Measurements from ENCODE around the gene BNIP2.

The BNIP2 gene

GRCh38 chr15:59689626-59690236, 611 bp upstream of the BNIP2 start:
- TF ChIP-seq POLR2AphosphoS5 (IDR thresholded peaks at IDR 0.05; ENCODE audit: low read depth): peak; percentile 29; the same call in 1 of the 2 replicates
- no peak for TF ChIP-seq SPI1 (IDR thresholded peaks at IDR 0.05; ENCODE audit: borderline replicate concordance, low read depth)
- Histone ChIP-seq H3K27me3 (ENCODE audit: insufficient read depth, poor library complexity, severe bottlenecking) (no peaks in the 10 kb centered on the region), H3K27ac (replicated peaks) (peak overlapping the region; percentile 100), H3K4me3 (replicated peaks; ENCODE audit: insufficient read depth, low read length) (peak overlapping the region; percentile 77)
- peak in 1 of 2 experiments; percentile 91 for DNase-seq (ENCODE audit: low read depth in 1 of 2, low spot score in 1 of 2)

DNA sequence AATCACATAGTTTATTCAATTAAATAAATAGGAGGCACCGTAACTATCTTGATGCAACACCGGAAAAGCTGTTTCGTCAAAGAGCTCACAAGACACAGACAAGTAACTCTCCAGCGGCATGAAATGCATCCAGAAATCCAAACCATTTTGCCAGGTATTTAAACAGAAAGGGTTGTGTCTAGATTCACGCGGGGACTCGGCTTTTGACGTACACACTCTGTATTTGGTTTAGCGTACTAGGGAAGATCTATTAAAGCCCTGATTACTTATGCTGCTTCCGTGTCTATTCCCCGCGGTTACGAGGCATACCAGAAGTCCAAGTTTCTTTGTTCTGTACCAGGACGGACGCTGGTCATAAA, 718 bp downstream of the BNIP2 start:
- TF ChIP-seq POLR2AphosphoS5 (IDR thresholded peaks at IDR 0.05; ENCODE audit: low read depth): no peak
- TF ChIP-seq GABPA (IDR thresholded peaks at IDR 0.05; ENCODE audit: low read depth): no peak
- no peak for TF ChIP-seq SPI1 (IDR thresholded peaks at IDR 0.05; ENCODE audit: borderline replicate concordance, low read depth)
- no peak for TF ChIP-seq REST (IDR thresholded peaks at IDR 0.05; ENCODE audit: insufficient replicate concordance, low read depth)
- TF ChIP-seq, protein P1, sequence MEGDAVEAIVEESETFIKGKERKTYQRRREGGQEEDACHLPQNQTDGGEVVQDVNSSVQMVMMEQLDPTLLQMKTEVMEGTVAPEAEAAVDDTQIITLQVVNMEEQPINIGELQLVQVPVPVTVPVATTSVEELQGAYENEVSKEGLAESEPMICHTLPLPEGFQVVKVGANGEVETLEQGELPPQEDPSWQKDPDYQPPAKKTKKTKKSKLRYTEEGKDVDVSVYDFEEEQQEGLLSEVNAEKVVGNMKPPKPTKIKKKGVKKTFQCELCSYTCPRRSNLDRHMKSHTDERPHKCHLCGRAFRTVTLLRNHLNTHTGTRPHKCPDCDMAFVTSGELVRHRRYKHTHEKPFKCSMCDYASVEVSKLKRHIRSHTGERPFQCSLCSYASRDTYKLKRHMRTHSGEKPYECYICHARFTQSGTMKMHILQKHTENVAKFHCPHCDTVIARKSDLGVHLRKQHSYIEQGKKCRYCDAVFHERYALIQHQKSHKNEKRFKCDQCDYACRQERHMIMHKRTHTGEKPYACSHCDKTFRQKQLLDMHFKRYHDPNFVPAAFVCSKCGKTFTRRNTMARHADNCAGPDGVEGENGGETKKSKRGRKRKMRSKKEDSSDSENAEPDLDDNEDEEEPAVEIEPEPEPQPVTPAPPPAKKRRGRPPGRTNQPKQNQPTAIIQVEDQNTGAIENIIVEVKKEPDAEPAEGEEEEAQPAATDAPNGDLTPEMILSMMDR (IDR thresholded peaks at IDR 0.05; ENCODE audit: insufficient read depth, low read length): no peak
- DNase-seq (ENCODE audit: low read depth in 1 of 2, low spot score in 1 of 2): peak in 1 of 2 experiments; percentile 68
- peak overlapping the region; percentile 100 for H3K27ac ChIP-seq (replicated peaks)
- peak overlapping the region; percentile 77 for H3K4me3 ChIP-seq (replicated peaks; ENCODE audit: insufficient read depth, low read length)
- no peaks in the 10 kb centered on the region for H3K27me3 ChIP-seq (ENCODE audit: insufficient read depth, poor library complexity, severe bottlenecking)

- peak; percentile 41 to 62 for DNase-seq (ENCODE audit: low read depth in 1 of 2, low spot score in 1 of 2)
- Histone ChIP-seq H3K4me3 (replicated peaks; ENCODE audit: insufficient read depth, low read length) (peak overlapping the region; percentile 77), H3K27me3 (ENCODE audit: insufficient read depth, poor library complexity, severe bottlenecking) (no peaks in the 10 kb centered on the region), H3K27ac (replicated peaks) (peak overlapping the region; percentile 100)
- TF ChIP-seq REST (IDR thresholded peaks at IDR 0.05; ENCODE audit: insufficient replicate concordance, low read depth): no peak
- no peak for TF ChIP-seq POLR2AphosphoS5 (IDR thresholded peaks at IDR 0.05; ENCODE audit: low read depth)
- TF ChIP-seq SPI1 (IDR thresholded peaks at IDR 0.05; ENCODE audit: borderline replicate concordance, low read depth): peak; percentile 81
These were observed 1.3 kb downstream of the BNIP2 start for GRCh38 chr15:59687836-59688235.

GRCh38 chr15:59686389-59686788, 2.7 kb downstream of the BNIP2 start:
- Histone ChIP-seq H3K27ac (replicated peaks) (peak overlapping the region; percentile 100), H3K4me3 (replicated peaks; ENCODE audit: insufficient read depth, low read length) (peak overlapping the region; percentile 77)
- TF ChIP-seq POLR2AphosphoS5 (IDR thresholded peaks at IDR 0.05; ENCODE audit: low read depth) (no peak), SPI1 (IDR thresholded peaks at IDR 0.05; ENCODE audit: borderline replicate concordance, low read depth) (peak; percentile 96)

GRCh38 chr15:59685737-59686297, 3.3 kb downstream of the BNIP2 start:
- no peak for DNase-seq (ENCODE audit: low read depth in 1 of 2, low spot score in 1 of 2)
- peak overlapping the region; percentile 100 for H3K27ac ChIP-seq (replicated peaks)
- H3K4me3 ChIP-seq (replicated peaks; ENCODE audit: insufficient read depth, low read length): peak overlapping the region; percentile 23
- H3K27me3 ChIP-seq (ENCODE audit: insufficient read depth, poor library complexity, severe bottlenecking): no peaks in the 10 kb centered on the region
- no peak for TF ChIP-seq SPI1 (IDR thresholded peaks at IDR 0.05; ENCODE audit: borderline replicate concordance, low read depth)
- no peak for TF ChIP-seq REST (IDR thresholded peaks at IDR 0.05; ENCODE audit: insufficient replicate concordance, low read depth)
- TF ChIP-seq POLR2AphosphoS5 (IDR thresholded peaks at IDR 0.05; ENCODE audit: low read depth): no peak
- no peak for TF ChIP-seq GABPA (IDR thresholded peaks at IDR 0.05; ENCODE audit: low read depth)
- TF ChIP-seq, protein P1 (IDR thresholded peaks at IDR 0.05; ENCODE audit: insufficient read depth, low read length): no peak

More at GRCh38 chr15:59686389-59686788, 2.7 kb downstream of the BNIP2 start:
- no peaks in the 10 kb centered on the region for H3K27me3 ChIP-seq (ENCODE audit: insufficient read depth, poor library complexity, severe bottlenecking)
- peak in 1 of 2 experiments; percentile 71 for DNase-seq (ENCODE audit: low read depth in 1 of 2, low spot score in 1 of 2)
